G401.6 (cell line): Measurements from ENCODE around the gene DYTN.
"Not testable (repeated sequence)": the region's sequence is repeated elsewhere in the genome, so short reads cannot be mapped to it uniquely, and the experiment has no call there.

Experiments
- FAIRE-seq: peaks from 2 replicates; lab custom pipeline; 2012; peaks lifted over from hg19 to GRCh38; lab: Jason Lieb, UNC

The DYTN gene, protein sequence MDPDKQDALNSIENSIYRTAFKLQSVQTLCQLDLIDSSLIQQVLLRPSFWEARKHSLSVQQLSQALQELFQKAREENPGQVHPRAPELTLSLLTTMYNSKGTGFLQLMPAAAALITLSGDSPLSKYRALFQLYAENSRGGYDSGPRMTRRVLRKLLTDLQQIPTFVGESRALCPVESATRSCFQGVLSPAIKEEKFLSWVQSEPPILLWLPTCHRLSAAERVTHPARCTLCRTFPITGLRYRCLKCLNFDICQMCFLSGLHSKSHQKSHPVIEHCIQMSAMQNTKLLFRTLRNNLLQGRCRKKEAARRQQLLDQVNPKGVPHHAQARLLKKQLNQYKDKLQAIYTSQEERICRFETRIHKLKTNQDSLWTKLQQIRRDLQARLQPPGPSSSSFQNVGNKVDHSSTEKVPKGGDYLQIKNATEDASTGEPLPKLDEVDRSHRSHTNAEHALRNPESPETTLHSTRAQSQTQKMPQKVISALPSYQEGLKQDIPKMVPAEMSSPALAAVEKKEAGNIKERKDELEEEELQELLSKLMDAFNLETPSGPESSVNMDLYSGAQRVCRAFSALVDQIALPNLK

GRCh38 chr2:206718296-206718695 is at the start of gene DYTN:
Gene DYTN (minus strand): TSS chr2:206718396. CDS start chr2:206718279, 117 bp downstream.
- no peak for FAIRE-seq

- FAIRE-seq, result no peak
Observed at GRCh38 chr2:206766057-206766930, 48.1 kb upstream of the DYTN start.

DNA sequence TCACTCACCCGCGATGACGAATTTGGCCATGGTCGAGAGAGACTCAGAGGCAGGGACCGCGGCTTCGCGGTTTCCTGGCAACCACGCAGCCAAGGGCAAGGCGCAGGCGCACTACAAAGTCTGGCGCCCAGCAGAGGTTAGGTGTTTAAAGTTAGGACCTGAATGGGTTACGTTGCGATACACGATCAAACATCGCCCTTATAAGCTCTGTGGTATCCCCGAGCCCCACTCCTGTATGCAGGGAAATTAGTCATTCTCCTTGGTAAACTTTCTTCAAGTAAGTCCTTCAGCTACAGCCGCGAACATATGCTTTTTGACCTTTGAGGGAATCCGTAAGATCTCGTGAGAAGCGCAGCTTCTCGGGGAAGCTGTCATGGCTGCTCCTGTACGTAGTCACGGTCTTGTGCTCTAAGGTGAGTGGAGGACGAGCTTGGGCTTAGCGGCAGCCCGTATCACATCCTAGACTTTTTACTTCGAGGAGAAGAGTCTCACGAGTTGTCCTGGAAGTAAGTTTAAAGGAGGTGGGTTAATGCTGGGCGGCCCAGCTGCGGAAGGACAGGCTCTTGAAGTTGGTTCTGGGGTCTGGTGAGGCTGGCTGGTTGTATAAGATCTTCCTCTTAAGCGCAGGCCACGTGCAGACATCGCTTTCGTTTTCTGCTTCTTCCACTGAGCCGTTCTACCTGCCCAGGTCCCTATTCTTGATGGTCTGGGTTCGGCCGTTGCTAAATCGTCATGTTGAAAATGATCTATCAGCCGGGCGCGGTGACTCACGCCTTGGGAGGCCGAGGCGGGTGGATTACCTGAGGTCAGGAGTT is 47.3 kb upstream of the DYTN start, which contains the start of the genes FASTKD2 and MDH1B:
TSS of gene FASTKD2 (plus strand) at position 365 of the 815 bp plus-strand sequence. CDS start 1,088 bp downstream, outside the sequence.
TSS of gene MDH1B (minus strand) at position 87 of the 815 bp plus-strand sequence. CDS start at position 30, 57 bp downstream.
- FAIRE-seq, result peak; percentile 50

DNA sequence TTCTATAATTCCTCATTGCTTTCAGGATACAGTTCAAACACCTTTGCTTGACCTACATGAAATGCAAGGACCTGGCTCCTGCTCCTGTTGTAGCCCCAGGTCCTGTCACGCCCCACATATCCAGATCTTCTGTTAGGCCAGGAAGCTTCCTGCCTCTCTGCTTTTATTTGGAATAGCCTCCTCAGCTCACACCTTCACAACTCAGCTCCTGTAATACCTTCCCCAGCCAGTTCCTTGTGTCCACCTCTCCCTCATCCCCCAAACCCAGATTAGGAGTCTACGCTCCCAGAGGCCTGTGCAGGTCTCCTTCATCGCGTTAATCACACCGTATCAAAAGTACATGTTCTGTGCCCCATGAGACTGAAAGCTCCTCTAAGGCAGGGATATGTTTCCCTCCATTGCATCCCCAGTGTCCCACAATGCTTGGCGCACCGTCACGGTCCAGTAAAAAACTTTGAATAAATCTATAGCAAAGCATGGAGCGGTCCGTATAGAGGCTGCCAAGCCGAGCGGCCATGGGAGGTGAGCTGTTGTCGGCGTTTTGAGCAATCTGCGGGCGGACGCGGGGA is 46.6 kb upstream of the DYTN start:
- FAIRE-seq, result no peak

DNA sequence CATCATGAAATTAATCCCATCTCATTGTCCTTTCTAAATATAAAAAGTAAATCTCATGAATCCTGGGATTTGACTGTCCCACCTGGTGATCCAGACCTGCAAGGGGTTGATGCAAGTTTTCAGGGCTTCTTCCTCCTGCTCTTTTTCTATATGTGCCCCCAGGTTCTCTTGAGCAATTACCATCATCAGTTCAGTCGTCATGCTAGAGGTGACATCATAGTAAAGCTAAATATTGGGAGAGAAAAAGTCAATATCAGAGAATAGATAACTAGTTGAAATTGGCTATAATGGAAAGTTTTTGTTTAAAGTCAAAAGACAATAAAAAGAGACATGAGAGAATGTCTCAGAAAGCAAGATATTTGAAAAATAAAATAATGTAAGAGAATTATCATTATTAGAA is 38.6 kb upstream of the DYTN start:
- FAIRE-seq, result no peak

GRCh38 chr2:206740800-206741199 is 22.6 kb upstream of the DYTN start:
- FAIRE-seq, result no peak

DNA sequence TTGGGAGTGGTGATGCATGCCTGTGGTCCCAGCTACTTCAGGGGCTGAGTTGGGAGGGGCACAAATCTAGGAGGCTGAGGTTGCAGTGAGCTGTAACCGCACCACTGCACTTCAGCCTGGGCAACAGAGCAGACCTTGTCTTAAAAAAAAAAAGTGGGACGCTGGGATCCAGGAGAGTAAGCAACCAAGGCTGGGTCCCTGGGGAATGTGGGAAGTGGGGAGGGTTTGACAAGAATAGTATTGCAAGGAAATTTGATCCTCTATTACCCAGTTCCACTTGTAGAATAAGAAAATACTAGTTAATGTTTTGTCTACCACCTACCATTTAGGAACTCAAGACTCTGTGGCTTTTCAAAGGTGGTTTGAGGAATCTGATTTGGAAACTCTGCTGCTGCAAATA is 21.1 kb upstream of the DYTN start:
- no peak for FAIRE-seq

DNA sequence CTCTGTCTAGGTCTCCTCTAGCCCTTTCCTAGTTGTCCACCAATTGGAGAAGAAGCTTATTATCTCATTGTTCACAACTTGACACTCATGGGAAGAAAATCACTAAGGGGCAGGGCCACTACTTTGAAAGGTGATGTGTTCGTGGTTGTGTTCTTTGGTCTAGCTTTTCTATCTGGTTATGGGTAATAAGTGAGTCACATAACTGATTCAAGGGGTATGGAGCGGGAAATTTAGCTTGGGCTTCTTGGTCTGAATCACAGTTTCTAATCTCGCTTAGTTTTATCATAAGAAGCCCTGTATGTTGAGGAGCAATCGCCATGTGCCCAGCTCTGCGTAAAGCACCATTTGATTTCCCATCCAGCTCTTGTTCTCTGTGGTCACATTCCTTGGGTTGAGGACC is 18.7 kb upstream of the DYTN start:
- no peak for FAIRE-seq

DNA sequence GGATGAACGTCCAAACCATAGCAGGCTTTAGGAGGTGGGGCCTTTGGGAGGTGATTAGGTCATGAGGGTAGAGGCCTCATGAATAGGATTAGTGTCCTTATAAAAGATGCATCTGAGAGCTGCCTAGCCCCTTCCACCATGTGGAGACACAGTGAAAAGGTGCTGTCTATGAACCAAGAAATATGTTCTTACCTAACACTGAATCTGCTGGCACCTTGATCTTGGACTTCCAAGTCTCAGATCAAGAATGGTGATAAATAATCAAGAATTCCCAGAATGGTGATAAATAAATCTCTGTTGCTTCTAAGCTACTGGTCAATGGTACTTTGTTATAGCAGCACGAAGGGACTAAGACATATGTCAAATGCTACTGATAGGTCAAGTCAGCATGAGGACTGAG is 15.1 kb upstream of the DYTN start:
- FAIRE-seq, result no peak

GRCh38 chr2:206728277-206729199 is 10.3 kb upstream of the DYTN start:
- FAIRE-seq, result no peak

GRCh38 chr2:206727287-206727686 is 9.1 kb upstream of the DYTN start:
- FAIRE-seq, result no peak

DNA sequence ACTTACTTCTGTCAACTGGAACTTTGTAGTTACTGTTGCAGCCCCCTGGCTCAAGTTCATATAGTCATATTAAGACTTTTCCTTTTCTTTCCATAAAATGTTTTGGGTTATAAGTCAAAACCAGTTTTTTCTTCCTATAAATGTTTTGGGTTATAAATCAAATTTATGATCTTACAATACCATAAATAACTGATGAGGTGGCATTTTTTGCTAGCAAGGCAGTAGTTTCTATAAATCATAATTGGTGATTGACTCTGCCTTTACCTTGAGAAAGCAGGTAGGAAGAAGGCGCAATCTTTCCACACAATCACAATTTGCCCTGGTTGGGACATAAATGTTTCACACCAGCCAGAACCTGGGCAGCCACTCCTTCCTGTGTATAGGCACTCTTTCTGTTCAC is 5.1 kb upstream of the DYTN start:
- no peak for FAIRE-seq

GRCh38 chr2:206721256-206721920 is 3.2 kb upstream of the DYTN start:
- FAIRE-seq, result no peak

- FAIRE-seq, result no peak
Observed at GRCh38 chr2:206716623-206717022, 1.6 kb downstream of the DYTN start.

GRCh38 chr2:206715183-206715582 is 3.0 kb downstream of the DYTN start:
- not testable (repeated sequence) for FAIRE-seq

DNA sequence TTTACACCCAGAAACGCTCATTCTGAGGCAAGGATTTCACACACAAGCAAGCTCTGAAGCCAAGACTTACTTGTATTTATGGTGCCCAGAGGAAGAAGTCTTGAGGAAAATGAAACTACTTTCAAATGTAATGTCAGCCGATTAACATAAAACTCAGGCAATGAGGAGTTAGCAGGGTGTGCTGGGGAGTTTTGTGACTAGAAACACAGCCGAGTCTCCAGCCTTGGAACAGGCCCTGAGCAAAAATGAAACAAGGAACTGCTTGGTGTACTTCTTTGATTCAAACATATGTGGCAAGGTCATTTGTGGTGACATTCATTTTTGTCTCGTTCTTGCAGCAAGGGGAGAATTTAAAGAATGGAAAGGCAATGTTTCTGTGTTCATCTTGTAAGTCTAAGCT is 4.5 kb downstream of the DYTN start:
- no peak for FAIRE-seq

DNA sequence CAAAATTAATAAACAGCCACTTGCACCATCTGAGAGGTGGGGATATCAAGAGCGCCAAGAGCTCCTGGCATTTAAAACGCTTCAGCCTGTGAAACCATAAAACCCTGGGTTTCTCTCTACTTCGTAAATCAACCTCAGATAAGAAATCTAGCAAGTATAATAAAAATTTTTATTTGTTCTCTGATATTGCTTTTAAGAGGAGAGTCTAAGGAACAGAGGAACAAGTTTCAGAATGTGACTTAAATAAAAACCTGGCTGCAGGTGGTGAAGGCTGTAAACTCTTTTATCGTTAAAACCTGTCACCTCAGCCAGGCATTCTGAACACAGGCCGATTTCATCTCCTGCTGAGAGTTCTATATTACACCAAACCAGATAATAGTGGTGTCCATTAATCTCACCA is 9.9 kb downstream of the DYTN start:
- no peak for FAIRE-seq

- no peak for FAIRE-seq
Observed at GRCh38 chr2:206707164-206707701, 11.0 kb downstream of the DYTN start.

DNA sequence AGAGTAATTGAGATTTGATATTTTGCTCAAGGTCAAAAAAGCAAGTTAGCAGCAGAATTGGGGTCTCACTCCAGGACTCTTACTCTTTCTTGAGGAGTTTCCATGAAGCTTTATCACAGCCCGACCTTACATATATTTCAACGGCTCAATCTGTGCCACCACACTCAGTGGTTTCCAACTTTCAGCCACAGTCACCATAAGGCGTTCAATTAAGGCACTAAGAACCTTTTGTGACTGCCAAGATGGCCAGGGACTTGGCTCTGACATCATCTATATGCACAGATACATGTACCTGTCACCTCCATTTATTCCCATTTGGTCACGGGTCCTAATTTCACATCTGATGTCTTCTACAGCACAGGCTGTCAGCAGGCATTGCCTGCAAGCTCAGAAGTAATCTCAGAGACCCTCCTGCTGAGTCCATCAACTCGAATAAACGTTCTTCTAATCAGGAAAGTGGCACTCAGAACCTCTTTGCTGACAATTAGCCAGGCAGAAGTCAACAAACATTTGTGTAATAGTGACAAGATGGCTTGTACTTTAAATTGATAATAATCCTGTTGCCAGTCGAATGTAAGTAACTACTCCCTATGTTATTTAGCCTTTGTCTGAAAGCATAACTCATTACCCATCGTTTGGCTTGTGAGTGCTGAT is 16.1 kb downstream of the DYTN start:
- FAIRE-seq, result no peak
